CD4-positive, alpha-beta T cell treated with Interferon alpha-2 for 1 hour (primary cell): Measurements from ENCODE around the gene STAG1.
"Not testable (repeated sequence)": the region's sequence is repeated elsewhere in the genome, so short reads cannot be mapped to it uniquely, and the experiment has no call there.

Experiments
- DNase-seq, 2 donors: peaks; one replicate each; pipeline ENCODE4 v3.0.0-alpha.2; 2020 to 2022

STAG1 gene

GRCh38 chr3:136380530-136380929 lies 371.6 kb downstream of the STAG1 start:
- DNase-seq, result no peak

- DNase-seq, result no peak
Observed at GRCh38 chr3:136378011-136378410, 374.2 kb downstream of the STAG1 start.

- DNase-seq, result no peak
Observed at GRCh38 chr3:136377508-136377907, 374.7 kb downstream of the STAG1 start.

- DNase-seq, result not testable (repeated sequence)
Observed at GRCh38 chr3:136375800-136376199, 376.4 kb downstream of the STAG1 start.

GRCh38 chr3:136366289-136366688 lies 385.9 kb downstream of the STAG1 start:
- DNase-seq, result no peak

- DNase-seq, result no peak
Observed at GRCh38 chr3:136353461-136353860, 398.7 kb downstream of the STAG1 start.

GRCh38 chr3:136351905-136352304 lies 400.3 kb downstream of the STAG1 start:
- no peak for DNase-seq

GRCh38 chr3:136351351-136351750 lies 400.8 kb downstream of the STAG1 start:
- DNase-seq, result no peak

- no peak for DNase-seq
Observed at GRCh38 chr3:136350557-136350956, 401.6 kb downstream of the STAG1 start.

GRCh38 chr3:136350132-136350531 lies 402.0 kb downstream of the STAG1 start:
- no peak for DNase-seq

GRCh38 chr3:136346486-136346885 lies 405.7 kb downstream of the STAG1 start:
- no peak for DNase-seq

- no peak for DNase-seq
Observed at GRCh38 chr3:136343873-136344555, 408.2 kb downstream of the STAG1 start.

GRCh38 chr3:136343446-136343845 lies 408.7 kb downstream of the STAG1 start:
- DNase-seq, result no peak

GRCh38 chr3:136336329-136337100 lies 415.7 kb downstream of the STAG1 start:
- no peak for DNase-seq

- not testable (repeated sequence) for DNase-seq
Observed at GRCh38 chr3:136334726-136335125, 417.5 kb downstream of the STAG1 start.

- DNase-seq, result no peak
Observed at GRCh38 chr3:136334209-136334608, 418.0 kb downstream of the STAG1 start.

- no peak for DNase-seq
Observed at GRCh38 chr3:136332776-136333175, 419.4 kb downstream of the STAG1 start.

GRCh38 chr3:136332302-136332701 lies 419.9 kb downstream of the STAG1 start:
- DNase-seq, result no peak

- DNase-seq, result no peak
Observed at GRCh38 chr3:136330900-136331299, 421.3 kb downstream of the STAG1 start.

- no peak for DNase-seq
Observed at GRCh38 chr3:136329593-136329992, 422.6 kb downstream of the STAG1 start.

- no peak for DNase-seq
Observed at GRCh38 chr3:136327671-136328070, 424.5 kb downstream of the STAG1 start.

- no peak for DNase-seq
Observed at GRCh38 chr3:136326316-136326715, 425.9 kb downstream of the STAG1 start.

- DNase-seq, result no peak
Observed at GRCh38 chr3:136311968-136312367, 440.2 kb downstream of the STAG1 start.

GRCh38 chr3:136311261-136311660 lies 440.9 kb downstream of the STAG1 start:
- no peak for DNase-seq

GRCh38 chr3:136305879-136306278 lies 446.3 kb downstream of the STAG1 start:
- no peak for DNase-seq
